ENCODE results near the gene LTB4R2. TPM values are rescaled to one million over a fixed set of nuclear protein-coding genes. Genes with fewer than 3 reads are reported as not detected.

LTB4R2 gene
- polyA plus RNA-seq, 2 of the 4 experiments (the other 2 are of a cell fraction), result 5.8 to 8.6 TPM

DNA sequence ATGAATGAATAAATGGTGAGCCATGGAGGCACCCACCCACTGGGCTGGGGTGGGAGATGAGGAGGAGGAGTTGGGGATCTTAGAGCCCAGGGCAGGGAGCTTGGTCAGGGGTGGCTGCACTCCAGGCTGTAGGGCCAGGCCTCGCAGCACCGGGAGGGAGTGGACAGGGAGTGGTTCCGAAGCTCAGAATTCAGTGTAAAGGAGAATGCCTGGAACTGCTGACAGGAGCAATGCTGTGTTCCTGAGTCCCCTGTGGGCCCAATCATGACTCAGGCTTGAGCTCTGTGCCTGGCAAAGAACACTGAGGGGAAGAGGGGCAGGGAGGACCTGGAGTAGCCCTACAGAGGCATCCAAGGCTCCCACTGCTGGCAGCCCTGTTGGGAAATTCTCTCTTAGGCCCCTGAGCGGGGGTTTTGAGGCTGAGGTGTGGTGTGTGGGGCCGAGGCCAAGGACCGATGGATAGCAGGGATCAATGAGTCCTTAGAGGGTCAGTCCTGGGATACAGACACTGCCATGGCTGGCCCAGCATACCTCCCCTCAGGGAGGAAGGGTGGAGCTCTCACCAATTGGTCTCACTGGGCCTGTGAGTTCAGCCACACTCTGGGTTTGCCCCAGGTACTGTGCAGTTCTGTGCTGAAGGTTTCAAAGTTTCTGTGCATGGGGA lies 29.0 kb upstream of the LTB4R2 start (continued):
- TF ChIP-seq, protein P1, sequence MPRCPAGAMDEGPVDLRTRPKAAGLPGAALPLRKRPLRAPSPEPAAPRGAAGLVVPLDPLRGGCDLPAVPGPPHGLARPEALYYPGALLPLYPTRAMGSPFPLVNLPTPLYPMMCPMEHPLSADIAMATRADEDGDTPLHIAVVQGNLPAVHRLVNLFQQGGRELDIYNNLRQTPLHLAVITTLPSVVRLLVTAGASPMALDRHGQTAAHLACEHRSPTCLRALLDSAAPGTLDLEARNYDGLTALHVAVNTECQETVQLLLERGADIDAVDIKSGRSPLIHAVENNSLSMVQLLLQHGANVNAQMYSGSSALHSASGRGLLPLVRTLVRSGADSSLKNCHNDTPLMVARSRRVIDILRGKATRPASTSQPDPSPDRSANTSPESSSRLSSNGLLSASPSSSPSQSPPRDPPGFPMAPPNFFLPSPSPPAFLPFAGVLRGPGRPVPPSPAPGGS (IDR thresholded peaks at IDR 0.05), result no peak
- TF ChIP-seq HEYL (CRISPR knock-in tag; IDR thresholded peaks at IDR 0.05), result no peak
- TF ChIP-seq TP53 (CRISPR knock-in tag; IDR thresholded peaks at IDR 0.05), result no peak

DNA sequence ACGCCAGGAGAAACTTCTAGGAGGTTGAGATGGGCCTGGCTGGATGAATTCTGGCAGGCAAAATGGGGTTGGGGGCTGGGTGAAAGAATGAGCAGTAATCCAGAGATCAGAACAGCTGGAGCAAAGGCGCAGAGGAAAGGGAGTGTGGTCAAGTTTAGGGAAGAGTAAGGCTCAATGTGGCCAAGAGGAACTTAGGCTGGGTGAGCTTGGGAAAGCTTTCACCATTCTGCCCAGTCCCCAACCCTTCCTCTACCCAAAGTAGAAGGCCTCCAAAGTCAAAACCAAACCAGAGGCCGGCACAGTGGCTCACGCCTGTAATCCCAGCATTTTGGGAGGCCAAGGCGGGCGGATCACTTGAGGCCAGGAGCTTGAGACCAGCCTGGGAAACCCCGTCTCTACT lies 28.3 kb upstream of the LTB4R2 start:
- Histone ChIP-seq H3K27ac (no peak overlapping the region), H3K4me3 (no peak overlapping the region), H3K4me1 (no peaks in the 10 kb centered on the region), H3K4me2 (no peak overlapping the region), H3K9me3 (no peaks in the 10 kb centered on the region)
- FAIRE-seq (no peak), ATAC-seq (no peak), DNase-seq (ENCODE audit: low read depth in 1 of 2, low spot score in 1 of 2) (no peak)
- ChIA-PET CTCF (interaction anchor here (1.1 to 34.0 kb wide), 4 partner anchors 9 to 150 kb away, joined by 3 to 469 read pairs (median 14); partner anchors contain the start of genes CIDEB, DHRS1, LTB4R and LTB4R2), POLR2A (no interaction called here)
- 81% methylated on average over 7 of the region's 7 CpGs for WGBS (ENCODE audit: missing lambda C conversion rate)
- TF ChIP-seq, protein P2, sequence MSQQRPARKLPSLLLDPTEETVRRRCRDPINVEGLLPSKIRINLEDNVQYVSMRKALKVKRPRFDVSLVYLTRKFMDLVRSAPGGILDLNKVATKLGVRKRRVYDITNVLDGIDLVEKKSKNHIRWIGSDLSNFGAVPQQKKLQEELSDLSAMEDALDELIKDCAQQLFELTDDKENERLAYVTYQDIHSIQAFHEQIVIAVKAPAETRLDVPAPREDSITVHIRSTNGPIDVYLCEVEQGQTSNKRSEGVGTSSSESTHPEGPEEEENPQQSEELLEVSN (IDR thresholded peaks at IDR 0.05; ENCODE audit: borderline replicate concordance, low read depth), result no peak
- no peak for TF ChIP-seq CBX8 (IDR thresholded peaks at IDR 0.05)
- TF ChIP-seq POLR2AphosphoS2 (conservative IDR thresholded peaks at IDR 0.05; ENCODE audit: low read length), result no peak
- TF ChIP-seq BHLHE40 (IDR thresholded peaks at IDR 0.05; ENCODE audit: low read depth, low read length), result no peak
- TF ChIP-seq, protein P3, sequence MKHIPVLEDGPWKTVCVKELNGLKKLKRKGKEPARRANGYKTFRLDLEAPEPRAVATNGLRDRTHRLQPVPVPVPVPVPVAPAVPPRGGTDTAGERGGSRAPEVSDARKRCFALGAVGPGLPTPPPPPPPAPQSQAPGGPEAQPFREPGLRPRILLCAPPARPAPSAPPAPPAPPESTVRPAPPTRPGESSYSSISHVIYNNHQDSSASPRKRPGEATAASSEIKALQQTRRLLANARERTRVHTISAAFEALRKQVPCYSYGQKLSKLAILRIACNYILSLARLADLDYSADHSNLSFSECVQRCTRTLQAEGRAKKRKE (CRISPR knock-in tag; IDR thresholded peaks at IDR 0.05; ENCODE audit: low read depth), result no peak
- TF ChIP-seq FOSB (CRISPR knock-in tag; IDR thresholded peaks at IDR 0.05), result no peak
- no peak for TF ChIP-seq RFX5 (IDR thresholded peaks at IDR 0.05)
- TF ChIP-seq, protein P4, sequence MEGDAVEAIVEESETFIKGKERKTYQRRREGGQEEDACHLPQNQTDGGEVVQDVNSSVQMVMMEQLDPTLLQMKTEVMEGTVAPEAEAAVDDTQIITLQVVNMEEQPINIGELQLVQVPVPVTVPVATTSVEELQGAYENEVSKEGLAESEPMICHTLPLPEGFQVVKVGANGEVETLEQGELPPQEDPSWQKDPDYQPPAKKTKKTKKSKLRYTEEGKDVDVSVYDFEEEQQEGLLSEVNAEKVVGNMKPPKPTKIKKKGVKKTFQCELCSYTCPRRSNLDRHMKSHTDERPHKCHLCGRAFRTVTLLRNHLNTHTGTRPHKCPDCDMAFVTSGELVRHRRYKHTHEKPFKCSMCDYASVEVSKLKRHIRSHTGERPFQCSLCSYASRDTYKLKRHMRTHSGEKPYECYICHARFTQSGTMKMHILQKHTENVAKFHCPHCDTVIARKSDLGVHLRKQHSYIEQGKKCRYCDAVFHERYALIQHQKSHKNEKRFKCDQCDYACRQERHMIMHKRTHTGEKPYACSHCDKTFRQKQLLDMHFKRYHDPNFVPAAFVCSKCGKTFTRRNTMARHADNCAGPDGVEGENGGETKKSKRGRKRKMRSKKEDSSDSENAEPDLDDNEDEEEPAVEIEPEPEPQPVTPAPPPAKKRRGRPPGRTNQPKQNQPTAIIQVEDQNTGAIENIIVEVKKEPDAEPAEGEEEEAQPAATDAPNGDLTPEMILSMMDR (IDR thresholded peaks at IDR 0.05), result no peak

DNA sequence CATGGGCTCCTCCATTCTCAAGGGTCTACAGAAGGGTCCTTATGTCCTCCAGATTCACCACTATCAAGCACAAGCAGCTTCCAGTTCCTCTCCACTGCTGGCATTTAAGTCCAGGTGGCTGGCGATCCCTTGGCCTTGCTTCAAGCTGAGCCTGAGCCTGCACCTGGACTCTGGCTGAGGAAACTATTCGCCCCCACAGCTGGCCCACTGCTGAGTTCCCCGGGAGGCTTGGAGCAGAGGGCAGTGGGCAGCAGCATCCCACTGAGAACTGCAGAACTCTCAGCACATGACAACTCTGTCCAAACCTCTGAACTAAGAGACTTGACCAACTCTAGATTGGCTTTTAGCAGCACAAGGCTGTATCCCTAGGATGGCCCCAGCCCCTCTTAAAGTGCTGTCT lies 27.2 kb upstream of the LTB4R2 start:
- ATAC-seq (no peak), FAIRE-seq (no peak), DNase-seq (ENCODE audit: low read depth in 1 of 2, low spot score in 1 of 2) (no peak)
- ChIA-PET CTCF (interaction anchor here (1.1 to 34.0 kb wide), 7 partner anchors 10 to 44 kb away, joined by 3 to 469 read pairs (median 6); partner anchors contain the start of genes CIDEB, DHRS1, LTB4R and LTB4R2), POLR2A (interaction anchor here (1.2 kb wide), 1 partner anchor 11 kb away, joined by 3 read pairs; the partner anchor contains the start of gene RABGGTA)
- H3K9me3 ChIP-seq, result no peaks in the 10 kb centered on the region
- WGBS (ENCODE audit: missing lambda C conversion rate), result 63% methylated on average over 3 of the region's 3 CpGs
- no peak overlapping the region for H3K4me2 ChIP-seq
- H3K27ac ChIP-seq, result no peak overlapping the region
- no peak for TF ChIP-seq GATA3 (IDR thresholded peaks at IDR 0.05; ENCODE audit: borderline replicate concordance)
- TF ChIP-seq ZSCAN20 (CRISPR knock-in tag; IDR thresholded peaks at IDR 0.05), result no peak
- no peak for TF ChIP-seq RAD21 (conservative IDR thresholded peaks at IDR 0.05 in 1 of 2, IDR thresholded peaks at IDR 0.05 in 1 of 2)
- no peak for TF ChIP-seq JUN (IDR thresholded peaks at IDR 0.05)
- TF ChIP-seq EP300 (IDR thresholded peaks at IDR 0.05), result no peak
- no peak for TF ChIP-seq CHD4 (IDR thresholded peaks at IDR 0.05; ENCODE audit: borderline replicate concordance)
- TF ChIP-seq PHF8 (IDR thresholded peaks at IDR 0.05; ENCODE audit: borderline replicate concordance, low read depth), result no peak
- H3K4me3 ChIP-seq, result no peak overlapping the region
- no peaks in the 10 kb centered on the region for H3K4me1 ChIP-seq
